GM12875 (cell line): Measurements from ENCODE around the gene CREB5.

Source experiments
- H3K4me3 ChIP-seq: one replicate; pipeline ENCODE4 v1.5.1; 2011; ENCODE audit warnings: low read depth, low read length, control low read depth
- CTCF ChIP-seq: IDR thresholded peaks from 2 replicates; pipeline ENCODE4 v1.5.1; 2011; ENCODE audit warnings: low read depth, mild to moderate bottlenecking, control low read depth, inconsistent platforms, low read length, moderate library complexity, borderline replicate concordance; ENCODE audit not compliant: insufficient read depth

The CREB5 gene

GRCh38 chr7:28623863-28624262 is 211.5 kb downstream of the CREB5 start:
- H3K4me3 ChIP-seq = no peak overlapping the region

GRCh38 chr7:28625432-28625831 is 213.1 kb downstream of the CREB5 start:
- H3K4me3 ChIP-seq = no peak overlapping the region
- TF ChIP-seq CTCF = no peak

More at GRCh38 chr7:28623863-28624262, 211.5 kb downstream of the CREB5 start:
- 0 out of 2 replicates have a peak, but pooled peaks have one; percentile 9 for TF ChIP-seq CTCF

GRCh38 chr7:28626221-28626620 is 213.9 kb downstream of the CREB5 start:
- no peak overlapping the region for H3K4me3 ChIP-seq
- TF ChIP-seq CTCF = no peak

- peak; percentile 72 for TF ChIP-seq CTCF
- H3K4me3 ChIP-seq = no peak overlapping the region
These were observed 214.4 kb downstream of the CREB5 start for GRCh38 chr7:28626624-28627262.

GRCh38 chr7:28627263-28627653 is 214.9 kb downstream of the CREB5 start:
- H3K4me3 ChIP-seq = no peak overlapping the region
- TF ChIP-seq CTCF = no peak

GRCh38 chr7:28627896-28628295 is 215.6 kb downstream of the CREB5 start:
- TF ChIP-seq CTCF = no peak
- no peak overlapping the region for H3K4me3 ChIP-seq

- no peak overlapping the region for H3K4me3 ChIP-seq
- TF ChIP-seq CTCF = no peak
These were observed 217.0 kb downstream of the CREB5 start for GRCh38 chr7:28629216-28629842.
